KBM-7 (cell line): ENCODE data around the gene CEP120.
"Not testable (repeated sequence)": the region's sequence is repeated elsewhere in the genome, so short reads cannot be mapped to it uniquely, and the experiment has no call there.

Experiments
- DNase-seq: peaks from one replicate; pipeline ENCODE4 v3.0.0-alpha.2; 2015
- in situ Hi-C: fragments of 300-500 bp; cut with MboI; formaldehyde crosslinking; loops from 2 replicates; pipeline ENCODE4 v1.14.3; 2020; ENCODE audit warnings: low sequenced_read_pairs, low pct_unique_long_range_greater_than_20kb, mixed read lengths

Gene CEP120

DNA sequence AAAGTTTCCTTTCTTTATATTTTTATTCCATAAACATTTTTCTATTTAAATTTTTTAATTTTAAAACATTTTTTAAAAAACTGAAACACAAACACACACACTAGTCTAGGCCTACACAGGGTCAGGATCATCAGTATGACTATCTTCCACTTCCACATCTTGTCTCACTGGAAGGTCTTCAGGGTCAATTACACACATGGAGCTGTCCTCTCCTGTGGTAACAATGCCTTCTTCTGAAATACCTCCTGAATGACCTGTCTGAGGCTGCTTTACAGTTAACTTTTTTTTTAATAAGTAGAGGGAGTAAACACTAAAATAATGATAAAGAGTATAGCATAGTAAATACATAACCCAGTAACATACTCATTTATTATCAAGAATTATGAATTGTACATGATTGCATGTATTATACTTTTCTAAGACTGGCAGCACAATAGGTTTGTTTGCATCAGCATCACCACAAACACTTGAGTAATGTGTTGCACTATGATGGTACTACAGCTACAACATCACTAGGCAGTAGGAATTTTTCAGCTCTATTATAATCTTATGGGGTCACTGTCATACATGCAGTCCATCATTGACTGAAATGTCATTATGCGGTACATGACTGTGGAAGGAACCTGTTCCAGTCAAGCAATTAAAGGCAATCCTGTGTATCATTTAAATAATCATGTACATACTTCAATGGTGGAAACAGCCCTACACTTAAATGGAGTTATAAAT lies 17.4 kb upstream of the CEP120 start:
- DNase-seq, result no peak
- in situ Hi-C loops, result no loop called here

DNA sequence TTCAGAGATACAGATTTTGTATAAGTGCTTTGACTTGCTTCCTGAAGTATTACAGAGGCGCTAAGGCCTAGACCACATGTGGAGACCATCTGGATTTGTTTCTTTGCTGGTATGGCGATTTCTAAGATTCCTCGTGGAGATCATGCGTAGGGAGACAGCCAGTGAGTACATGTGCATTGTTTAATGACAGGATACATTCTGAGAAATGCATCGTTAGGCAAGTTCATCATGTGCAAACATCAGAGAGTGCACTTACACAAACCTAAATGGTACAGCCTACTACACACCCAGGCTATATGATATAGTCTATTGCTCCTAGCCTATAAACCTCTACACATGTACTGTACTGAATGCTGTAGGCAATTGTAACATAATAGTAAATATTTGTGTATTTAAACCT lies 16.5 kb upstream of the CEP120 start:
- in situ Hi-C loops, result no loop called here
- no peak for DNase-seq

- in situ Hi-C loops, result no loop called here
- DNase-seq, result no peak
Measured at GRCh38 chr5:123438902-123439301, 15.7 kb upstream of the CEP120 start.

GRCh38 chr5:123438244-123438643 lies 15.0 kb upstream of the CEP120 start:
- in situ Hi-C loops, result no loop called here

GRCh38 chr5:123436201-123436600 lies 13.0 kb upstream of the CEP120 start:
- in situ Hi-C loops, result no loop called here
- no peak for DNase-seq

More at GRCh38 chr5:123438244-123438643, 15.0 kb upstream of the CEP120 start:
- no peak for DNase-seq

- in situ Hi-C loops, result no loop called here
Measured at GRCh38 chr5:123434796-123435195, 11.6 kb upstream of the CEP120 start.

GRCh38 chr5:123433596-123433995 lies 10.4 kb upstream of the CEP120 start:
- DNase-seq, result no peak
- in situ Hi-C loops, result no loop called here

More at GRCh38 chr5:123434796-123435195, 11.6 kb upstream of the CEP120 start:
- DNase-seq, result no peak

- in situ Hi-C loops, DNase-seq: not testable (repeated sequence)
Measured at GRCh38 chr5:123430441-123430840, 7.2 kb upstream of the CEP120 start.

DNA sequence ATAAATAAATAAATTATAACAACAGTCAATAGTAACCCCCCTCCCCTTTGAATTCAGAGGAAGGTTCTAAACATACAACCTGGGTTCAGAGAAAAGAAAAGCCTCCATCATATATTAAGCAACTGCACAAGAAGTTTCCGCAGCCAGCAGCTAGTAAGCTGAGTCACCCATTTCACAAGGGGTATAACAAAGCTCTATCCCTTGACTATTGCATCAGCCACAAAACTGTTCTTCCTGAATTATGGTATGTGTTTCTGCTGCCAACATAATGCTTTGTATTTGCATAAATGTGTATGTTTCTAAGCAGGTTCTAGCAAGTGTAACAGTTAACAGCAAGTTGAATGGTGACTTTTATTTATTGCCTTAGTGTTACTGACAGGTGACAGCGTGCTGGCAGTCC lies 6.8 kb upstream of the CEP120 start:
- DNase-seq, result no peak
- in situ Hi-C loops, result no loop called here

DNA sequence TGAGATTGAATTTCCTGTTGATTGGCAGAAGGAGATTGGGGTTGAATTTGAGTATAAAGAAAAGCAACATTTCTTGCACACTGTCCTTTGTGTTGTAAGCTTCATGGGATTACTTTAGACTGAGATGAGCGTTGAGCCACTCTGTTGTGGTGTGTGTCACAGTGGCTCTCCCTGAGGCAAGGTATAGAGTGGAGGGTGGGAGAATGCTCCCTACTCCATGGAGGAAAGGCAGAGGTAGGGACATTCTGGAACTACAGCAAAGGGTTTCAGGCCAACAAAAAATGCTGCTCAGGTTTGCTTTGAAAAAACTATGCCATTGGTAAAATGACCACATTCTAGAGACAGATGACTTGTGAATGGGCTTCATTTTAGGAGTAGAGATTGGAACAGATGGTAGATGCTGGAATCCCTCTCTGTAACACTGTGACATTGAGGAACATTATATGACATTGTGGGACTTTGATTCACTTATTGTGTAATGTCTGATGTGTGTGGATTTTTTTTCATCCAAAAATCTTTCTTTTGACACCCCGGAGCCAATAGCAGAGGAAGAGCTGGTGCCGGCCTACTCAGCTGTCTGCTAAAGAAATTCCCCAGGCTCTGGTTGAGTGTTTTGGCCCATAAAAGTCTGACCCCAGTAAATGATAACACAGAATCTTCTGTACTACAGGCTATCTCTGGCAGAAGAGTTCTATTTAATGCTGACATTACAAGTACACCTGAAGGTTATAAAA lies 6.2 kb upstream of the CEP120 start:
- DNase-seq, result no peak
- in situ Hi-C loops, result no loop called here

- in situ Hi-C loops, result no loop called here
- DNase-seq, result no peak
Measured at GRCh38 chr5:123428521-123429220, 5.5 kb upstream of the CEP120 start.

- in situ Hi-C loops, result no loop called here
- DNase-seq, result no peak
Measured at GRCh38 chr5:123427281-123427680, 4.1 kb upstream of the CEP120 start.

- peak; percentile 34 for DNase-seq
- in situ Hi-C loops, result no loop called here
Measured at GRCh38 chr5:123425431-123425830, 2.2 kb upstream of the CEP120 start.

DNA sequence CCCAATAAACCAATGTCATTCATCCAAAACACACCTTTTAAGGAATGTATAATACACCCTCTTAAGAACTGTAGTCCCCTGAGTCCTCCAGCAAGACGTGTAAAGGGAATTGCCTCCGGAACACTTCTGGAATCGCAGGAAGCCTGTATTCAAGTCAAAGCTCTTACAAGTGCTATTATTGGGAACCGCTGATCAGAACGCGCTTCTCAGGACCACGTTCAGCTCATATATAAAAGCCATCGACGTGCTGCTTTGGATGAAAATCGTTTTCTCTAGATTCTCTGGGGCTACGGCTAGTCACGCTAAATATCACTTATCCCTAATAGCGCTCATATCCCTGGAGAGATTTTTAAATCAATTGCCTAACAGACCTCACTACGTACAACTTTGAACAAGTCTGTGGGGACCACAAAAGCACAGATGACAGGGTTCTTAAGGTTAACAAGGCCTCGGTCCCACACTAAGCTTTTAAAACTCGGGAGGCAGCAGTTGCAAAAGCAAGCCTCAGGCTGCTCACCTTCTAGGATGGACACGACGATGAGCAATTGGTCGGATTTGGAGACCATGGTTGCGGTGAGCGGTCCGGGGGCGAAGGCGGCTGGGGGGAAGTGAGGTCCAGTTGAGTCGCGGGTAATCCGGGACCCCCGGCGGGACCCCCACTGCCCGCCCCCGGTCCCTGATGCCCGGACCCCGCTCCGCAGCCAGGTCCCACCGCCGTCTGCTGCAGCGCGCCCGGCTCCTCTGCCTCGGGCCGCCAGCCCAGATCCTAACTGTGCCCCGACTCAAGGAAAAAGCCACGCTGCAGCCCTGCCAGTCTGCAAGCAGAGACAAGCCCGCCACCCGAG lies 548 bp downstream of the CEP120 start:
- in situ Hi-C loops, result no loop called here
- DNase-seq, result peak; percentile 39

DNA sequence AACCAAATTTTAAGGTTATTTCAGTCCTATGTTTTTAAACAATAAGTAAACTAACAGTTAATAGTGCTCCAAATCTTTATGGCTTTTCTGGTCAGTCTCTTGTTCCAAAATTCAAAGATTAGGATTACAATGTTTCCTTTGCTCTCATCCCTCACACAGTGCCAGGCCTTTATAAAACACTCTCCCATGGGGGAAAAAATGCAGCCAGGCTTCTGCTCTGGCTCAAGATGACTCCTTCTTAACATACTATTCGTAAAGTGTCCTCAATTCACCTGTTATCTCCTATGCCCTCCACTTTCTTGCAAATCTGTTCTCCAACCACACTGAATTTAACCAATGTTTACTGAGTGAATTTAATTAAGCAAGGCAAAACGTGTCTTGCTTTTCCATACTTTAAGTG lies 1.4 kb downstream of the CEP120 start:
- DNase-seq, result no peak
- in situ Hi-C loops, result no loop called here

GRCh38 chr5:123414974-123415373 lies 8.2 kb downstream of the CEP120 start:
- DNase-seq, result no peak
- in situ Hi-C loops, result no loop called here

- in situ Hi-C loops, result no loop called here
Measured at GRCh38 chr5:123412206-123412605, 11.0 kb downstream of the CEP120 start.

DNA sequence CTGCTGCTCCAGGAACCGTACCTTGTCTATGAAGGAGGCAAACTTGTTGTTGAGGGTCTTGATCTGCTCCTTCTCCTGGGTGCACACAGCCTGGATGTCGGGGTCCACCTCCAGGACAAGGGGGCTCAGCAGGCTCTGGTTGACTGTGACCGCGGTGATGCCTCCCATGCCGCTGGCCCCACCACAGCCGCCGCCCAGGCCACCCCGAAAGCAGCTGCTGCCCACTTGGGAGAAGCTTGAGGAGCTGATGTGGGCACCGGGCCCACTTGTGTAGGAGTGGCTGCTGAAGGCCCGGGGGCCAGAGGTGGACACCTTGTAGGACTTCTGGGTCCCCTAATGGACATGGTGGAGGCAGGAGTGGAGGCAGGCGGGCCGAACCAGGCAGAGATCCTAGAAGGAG lies 21.2 kb downstream of the CEP120 start:
- in situ Hi-C loops, result not testable (repeated sequence)

More at GRCh38 chr5:123412206-123412605, 11.0 kb downstream of the CEP120 start:
- DNase-seq, result no peak

GRCh38 chr5:123401320-123401719 lies 21.9 kb downstream of the CEP120 start:
- DNase-seq, result no peak
- in situ Hi-C loops, result no loop called here

More for the DNA sequence above, 21.2 kb downstream of the CEP120 start:
- DNase-seq, result not testable (repeated sequence)
